GOT3 (cell line): ENCODE measurements around the gene MIER2.
"Not testable (repeated sequence)": the region's sequence is repeated elsewhere in the genome, so short reads cannot be mapped to it uniquely, and the experiment has no call there.

Source experiments
- DNase-seq: peaks from one replicate; lab custom pipeline; 2025; ENCODE audit warnings: mixed read lengths; lab: John Stamatoyannopoulos, UW

The MIER2 gene, protein sequence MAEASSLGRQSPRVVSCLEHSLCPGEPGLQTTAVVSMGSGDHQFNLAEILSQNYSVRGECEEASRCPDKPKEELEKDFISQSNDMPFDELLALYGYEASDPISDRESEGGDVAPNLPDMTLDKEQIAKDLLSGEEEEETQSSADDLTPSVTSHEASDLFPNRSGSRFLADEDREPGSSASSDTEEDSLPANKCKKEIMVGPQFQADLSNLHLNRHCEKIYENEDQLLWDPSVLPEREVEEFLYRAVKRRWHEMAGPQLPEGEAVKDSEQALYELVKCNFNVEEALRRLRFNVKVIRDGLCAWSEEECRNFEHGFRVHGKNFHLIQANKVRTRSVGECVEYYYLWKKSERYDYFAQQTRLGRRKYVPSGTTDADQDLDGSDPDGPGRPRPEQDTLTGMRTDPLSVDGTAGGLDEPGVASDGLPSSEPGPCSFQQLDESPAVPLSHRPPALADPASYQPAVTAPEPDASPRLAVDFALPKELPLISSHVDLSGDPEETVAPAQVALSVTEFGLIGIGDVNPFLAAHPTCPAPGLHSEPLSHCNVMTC

DNA sequence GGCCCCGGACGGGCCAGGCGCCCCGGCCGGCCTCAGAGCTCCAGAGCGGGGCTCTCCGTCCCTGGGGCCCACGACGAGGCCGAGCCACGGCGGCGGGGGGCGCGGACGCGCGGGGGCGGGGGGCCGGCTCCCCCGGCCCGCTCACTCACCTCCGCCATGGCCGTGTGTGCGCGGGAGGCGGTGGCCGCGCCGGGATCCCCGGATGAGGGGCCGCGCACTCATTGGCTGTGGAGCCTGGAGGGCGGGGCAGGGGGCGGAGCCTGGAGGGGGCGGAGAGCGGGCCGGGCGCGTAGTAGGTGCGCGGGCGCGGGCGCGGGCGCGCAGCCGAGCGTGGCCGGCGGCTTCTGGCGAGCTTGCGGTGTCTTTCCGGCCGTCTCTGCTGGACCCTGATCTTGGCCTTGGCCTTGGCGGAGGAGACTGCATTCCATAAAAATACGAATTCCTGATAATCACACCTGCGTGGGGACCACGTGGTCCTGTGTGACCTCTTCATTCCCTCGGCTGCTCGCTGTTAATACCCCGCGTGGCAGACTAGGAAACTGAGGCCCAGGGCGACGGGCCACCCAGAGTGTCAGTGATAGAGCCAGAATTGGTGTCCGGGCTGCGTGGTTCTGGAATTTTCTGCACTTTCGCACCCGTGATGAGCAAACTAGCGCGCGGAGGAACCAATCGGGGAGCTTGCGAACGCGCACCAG is at the start of gene MIER2:
Gene MIER2, minus strand, starts transcription at position 172 of the 695 bp plus-strand sequence. Its CDS starts 14 bp downstream, at position 158.
- DNase-seq = peak; percentile 33

DNA sequence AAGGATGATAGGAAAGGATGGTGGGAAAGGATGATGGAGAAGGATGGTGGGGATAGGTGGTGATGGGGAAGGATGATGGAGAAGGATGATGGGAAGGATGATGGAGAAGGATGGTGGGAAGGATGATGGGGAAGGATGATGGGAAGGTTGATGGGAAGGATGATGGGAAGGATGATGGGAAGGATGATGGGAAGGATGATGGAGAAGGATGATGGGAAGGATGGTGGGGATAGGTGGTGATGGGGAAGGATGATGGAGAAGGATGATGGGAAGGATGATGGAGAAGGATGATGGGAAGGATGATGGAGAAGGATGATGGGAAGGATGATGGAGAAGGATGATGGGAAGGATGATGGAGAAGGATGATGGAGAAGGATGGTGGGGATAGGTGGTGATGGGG is 49.0 kb upstream of the MIER2 start:
- not testable (repeated sequence) for DNase-seq

DNA sequence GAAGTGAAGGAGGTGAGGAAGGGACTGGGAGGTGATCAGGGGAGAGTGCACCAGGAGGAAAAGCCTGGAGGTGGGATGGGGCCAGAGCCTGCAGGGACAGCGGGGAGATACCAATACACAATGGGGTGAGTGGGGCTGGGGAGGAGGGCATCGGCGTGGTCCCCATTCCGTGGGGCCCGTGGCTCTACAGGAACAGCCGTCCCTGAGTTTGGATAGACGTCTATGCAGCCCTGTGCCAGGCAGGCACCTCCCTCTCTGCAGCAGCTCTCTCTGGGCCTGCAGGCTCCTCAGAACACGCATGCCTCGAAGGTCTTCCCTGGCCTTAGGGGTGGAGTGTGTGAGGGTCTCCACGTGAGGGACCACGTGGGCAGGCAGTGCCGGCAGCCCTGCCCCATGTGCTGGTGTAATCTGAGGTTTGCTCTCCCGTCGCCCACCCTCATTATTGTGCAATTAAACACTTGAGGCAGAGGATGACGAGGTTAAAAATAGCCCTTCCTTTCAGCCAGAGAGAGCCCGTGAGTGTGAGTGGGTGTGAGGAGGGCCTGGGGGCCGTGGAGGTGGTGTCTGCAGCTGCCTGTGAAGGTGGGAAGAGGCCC is 47.9 kb upstream of the MIER2 start:
- DNase-seq = no peak

DNA sequence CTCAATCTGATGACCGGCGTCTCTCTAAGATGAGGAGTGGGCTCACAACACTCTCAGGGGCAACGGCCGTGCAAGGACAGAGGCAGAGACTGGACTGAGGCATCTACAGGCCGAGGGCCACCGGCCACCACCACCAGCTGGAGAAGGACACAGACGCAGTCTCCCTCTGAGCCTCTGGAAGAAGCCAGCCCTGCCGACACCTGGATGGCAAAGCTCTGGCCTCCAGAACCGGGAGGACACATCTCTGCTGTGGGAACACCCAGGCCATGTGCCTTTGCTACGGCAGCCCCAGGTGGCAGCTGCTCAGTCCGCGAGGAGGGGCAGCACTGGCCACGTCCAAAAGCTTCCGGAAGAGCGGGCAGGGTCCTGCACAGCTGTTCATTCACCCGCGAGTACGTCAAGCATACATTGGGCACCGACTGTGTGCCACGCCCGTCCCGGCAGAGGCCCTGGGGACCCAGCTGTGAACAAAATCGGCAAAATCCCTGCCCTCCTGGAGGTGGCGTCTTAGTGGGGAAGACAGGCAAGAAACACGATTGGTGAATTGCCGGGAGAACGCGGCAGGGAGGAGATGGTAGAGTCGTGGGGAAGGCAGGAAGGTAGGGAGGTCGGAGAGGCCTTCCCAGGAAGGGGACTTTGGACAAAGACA is 47.3 kb upstream of the MIER2 start:
- no peak for DNase-seq

DNA sequence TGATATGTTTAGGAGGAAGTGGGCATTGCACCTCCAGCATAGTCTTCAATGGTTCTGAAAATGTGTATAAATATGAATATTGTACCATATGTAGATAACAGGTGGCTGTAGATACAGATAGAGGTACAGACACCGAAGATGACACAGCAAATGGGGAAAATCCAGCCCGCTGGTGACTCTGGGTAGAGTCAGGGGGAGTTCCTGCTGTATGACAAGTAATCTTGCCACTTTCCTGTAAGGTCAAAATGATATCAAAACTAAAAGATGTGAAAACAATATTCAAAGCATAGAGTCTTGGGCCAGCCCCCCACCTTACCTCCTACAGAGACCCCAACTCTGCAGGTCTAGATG is 46.6 kb upstream of the MIER2 start:
- DNase-seq = no peak

DNA sequence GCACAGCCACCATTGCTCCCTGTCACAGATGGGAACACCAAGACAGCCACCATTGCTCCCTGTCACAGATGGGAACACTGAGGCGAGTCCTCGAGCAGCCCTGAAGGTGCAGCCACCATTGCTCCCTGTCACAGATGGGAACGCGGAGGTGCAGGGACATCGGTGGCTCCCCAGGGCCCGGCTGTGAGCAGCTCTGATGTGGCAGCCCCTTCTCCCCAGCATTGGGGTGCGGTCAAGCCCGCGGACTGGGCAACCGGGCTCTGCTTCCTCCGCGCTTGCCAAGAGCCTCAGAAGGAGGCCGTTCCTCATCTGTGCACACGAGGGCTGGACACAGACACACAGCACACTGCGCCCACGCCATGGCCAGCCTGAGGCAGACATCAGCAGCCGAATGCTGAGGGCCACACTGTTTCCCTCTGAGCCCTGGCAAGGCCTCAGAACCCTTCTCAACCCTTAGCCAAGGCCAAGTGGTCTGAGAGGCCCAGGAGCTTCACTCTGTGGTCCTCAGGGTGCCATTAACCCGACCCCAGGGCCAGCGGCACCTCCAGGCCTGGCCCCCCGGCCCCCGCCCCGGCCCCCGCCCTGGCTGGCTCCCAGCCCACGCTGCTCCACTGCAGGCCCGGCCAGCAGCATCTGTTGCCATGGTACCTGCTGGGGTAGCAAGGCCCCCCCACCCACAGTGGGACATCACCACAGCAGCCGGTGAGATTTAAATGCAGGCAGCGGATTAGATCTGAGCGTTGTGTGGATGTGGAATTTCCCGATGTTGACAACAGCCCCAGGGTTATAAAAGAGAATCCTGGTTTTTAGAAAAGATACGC is 46.0 kb upstream of the MIER2 start:
- no peak for DNase-seq

DNA sequence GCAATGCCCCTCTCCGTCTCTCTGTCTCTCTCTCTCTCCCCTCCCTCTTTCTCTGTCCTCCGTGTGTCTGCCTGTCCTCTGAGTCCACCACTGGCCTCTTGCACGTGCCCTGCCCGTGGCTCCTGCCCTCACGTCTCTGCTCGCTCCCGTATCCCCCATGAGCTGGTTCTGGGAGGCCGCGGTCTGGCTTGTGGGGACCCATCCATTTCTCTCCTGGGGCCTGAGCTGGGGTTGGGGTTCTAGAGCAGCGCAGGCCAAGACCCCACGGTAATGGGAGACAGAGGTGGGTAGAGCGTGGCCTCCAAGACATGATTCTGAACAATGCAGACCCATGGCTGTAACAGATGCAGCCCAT is 45.3 kb upstream of the MIER2 start:
- no peak for DNase-seq

DNA sequence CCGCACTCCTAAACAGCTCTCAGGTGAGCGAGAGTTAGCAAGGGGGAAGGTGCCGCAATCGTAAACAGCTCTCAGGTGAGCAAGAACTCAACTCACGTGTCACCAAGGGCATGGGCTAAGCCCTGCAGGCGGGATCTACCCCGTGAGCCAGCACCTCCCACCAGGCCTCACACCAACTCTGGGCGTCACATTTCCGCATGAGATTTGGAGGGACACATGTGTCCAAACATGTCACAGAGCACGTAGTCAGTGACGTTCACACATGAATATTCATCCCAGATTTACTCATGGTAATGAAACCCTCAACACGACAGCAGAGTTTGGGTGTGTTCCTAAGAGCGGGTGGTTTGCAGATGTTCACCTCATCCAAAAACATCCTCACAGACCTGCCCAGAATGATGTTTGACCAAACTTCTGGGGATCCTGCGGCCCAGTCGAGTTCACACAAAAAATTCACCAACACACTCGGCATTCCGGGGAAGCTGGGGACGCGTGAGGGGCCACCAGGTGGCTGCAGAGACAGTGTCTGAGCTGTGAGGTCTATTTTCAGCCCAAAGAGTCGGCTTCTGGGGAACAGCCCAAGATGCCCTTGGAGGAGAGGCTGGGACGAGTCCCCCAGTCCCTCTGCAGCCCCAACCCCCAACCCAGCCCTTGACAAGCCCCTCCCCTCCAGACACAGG is 44.8 kb upstream of the MIER2 start:
- no peak for DNase-seq

DNA sequence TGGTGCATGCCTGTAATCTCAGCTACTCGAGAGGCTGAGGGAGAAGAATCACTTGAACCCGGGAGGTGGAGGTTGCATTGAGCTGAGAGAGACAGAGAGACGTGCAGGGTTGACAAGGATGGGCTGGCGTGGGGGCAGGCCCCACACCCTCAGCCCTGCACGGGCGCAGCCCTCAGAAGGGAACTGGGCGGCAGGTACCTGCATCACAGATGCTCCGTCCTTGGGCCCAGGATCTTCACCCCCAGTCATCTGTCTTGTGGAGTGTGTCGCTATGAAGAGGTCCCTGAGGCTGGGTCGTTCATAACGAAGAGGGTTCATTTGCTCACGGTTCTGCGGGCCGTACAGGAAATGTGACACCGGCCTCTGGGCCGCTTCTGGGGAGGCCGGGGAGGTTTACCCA is 44.1 kb upstream of the MIER2 start:
- no peak for DNase-seq

DNA sequence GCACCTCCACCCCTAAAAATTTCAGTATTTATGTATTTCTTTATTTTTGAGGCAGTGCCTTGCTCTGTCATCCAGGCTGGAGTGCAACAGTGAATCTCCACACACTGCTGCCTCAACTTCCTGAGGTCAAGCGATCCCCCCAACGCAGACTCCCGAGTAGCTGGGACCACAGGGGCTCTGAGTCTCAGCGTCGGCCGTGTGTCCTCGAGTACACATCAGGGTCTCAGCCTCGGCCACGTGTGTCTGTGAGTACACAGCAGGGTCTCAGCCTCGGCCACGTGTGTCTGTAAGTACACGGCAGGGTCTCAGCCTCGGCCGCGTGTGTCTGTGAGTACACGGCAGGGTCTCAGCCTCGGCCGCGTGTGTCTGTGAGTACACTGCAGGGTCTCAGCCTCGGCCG is 43.2 kb upstream of the MIER2 start:
- DNase-seq = no peak

DNA sequence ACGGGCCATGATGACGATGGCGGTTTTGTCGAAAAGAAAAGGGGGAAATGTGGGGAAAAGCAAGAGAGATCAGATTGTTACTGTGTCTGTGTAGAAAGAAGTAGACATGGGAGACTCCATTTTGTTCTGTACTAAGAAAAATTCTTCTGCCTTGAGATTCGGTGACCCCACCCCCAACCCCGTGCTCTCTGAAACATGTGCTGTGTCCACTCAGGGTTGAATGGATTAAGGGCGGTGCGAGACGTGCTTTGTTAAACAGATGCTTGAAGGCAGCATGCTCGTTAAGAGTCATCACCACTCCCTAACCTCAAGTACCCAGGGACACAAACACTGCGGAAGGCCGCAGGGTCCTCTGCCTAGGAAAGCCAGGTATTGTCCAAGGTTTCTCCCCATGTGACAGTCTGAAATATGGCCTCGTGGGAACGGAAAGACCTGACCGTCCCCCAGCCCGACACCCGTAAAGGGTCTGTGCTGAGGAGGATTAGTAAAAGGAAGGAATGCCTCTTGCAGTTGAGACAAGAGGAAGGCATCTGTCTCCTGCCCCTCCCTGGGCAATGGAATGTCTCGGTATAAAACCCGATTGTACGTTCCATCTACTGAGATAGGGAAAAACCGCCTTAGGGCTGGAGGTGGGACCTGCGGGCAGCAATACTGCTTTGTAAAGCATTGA is 42.2 kb upstream of the MIER2 start:
- not testable (repeated sequence) for DNase-seq

DNA sequence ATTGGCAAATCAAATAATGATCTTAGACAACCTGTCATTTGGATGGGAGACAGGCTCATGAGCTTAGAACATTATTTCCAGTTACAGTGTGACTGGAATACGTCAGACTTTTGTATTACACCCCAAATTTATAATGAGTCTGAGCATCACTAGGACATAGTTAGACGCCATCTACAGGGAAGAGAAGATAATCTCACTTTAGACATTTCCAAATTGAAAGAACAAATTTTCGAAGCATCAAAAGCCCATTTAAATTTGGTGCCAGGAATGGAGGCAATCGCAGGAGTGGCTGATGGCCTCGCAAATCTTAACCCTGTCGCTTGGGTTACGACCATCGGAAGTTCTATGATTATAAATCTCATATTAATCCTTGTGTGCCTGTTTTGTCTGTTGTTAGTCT is 41.6 kb upstream of the MIER2 start:
- not testable (repeated sequence) for DNase-seq

DNA sequence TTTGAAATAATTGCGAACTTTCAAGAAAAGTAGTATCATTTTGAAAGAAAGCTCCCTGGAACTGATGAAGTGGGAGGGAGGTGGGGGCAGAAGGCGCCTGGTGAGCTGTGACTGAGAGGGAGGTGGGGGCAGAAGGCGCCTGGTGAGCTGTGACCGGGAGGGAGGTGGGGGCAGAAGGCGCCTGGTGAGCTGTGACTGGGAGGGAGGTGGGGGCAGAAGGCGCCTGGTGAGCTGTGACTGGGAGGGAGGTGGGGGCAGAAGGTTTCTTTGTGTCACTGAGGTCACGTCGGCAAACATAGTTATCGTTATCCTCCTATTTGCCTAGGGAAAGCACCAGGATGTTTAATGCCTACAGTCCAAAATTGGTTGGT is 40.2 kb upstream of the MIER2 start:
- no peak for DNase-seq

DNA sequence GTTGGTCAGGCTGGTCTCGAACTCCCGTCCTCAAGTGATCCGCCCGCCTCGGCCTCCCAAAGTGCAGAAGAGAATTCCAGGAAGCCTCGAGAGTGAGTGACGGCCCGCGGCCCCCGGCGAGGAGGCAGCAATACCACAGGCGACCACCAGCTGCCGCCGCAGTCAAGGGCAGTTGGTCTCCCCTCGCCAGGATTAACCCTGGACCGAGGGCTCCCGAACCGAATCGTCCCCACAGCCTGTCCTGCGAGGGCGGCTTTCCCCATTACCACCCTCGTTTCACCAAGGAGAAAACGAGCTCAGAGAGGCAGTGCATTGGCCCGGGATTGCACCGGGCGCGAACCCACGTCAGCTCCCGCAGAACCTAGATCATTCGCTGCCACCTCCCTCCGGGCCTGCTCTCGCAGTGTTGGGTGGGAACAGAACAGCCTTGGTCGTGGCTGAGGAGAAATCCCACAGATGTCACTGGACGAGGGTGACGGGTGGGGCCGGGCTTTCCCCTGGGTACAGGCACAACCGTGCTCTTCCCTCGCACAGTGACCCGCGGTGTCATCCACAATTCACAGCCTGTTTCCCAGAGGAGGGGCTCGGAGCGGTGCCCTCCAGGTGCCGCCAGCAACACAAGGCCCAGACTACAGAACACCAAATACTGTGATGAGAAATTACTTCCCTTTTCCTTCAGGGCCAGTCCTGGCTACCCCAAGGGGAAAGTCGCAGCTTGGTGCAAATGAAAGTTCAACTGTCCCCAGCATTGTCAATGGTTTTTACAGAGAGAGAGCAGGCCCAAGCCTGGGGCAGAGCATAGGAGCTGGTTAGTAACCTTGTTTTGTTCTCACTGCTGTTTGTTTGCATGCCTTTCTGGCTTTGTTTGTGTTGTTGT is 39.6 kb upstream of the MIER2 start:
- DNase-seq = no peak

DNA sequence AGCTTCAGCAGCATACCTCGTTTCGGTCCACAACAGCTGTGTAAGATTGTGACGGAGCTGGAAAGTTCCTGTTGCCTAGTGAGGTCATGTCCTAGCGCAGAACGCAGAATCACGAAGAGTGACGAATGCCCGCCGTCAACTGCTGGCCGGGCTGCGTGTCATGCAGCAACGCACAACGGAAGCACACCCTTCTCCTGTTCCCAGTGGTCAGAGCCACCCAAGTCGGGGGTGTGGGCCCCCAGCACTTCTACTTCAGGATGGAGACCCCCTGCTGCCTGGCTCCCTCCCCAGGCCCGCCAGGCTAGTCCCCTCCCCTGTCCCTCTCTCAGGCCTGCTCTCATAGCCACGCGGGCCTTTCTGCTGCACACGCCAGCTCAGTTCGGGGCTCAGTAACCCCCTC is 38.4 kb upstream of the MIER2 start:
- DNase-seq = no peak

DNA sequence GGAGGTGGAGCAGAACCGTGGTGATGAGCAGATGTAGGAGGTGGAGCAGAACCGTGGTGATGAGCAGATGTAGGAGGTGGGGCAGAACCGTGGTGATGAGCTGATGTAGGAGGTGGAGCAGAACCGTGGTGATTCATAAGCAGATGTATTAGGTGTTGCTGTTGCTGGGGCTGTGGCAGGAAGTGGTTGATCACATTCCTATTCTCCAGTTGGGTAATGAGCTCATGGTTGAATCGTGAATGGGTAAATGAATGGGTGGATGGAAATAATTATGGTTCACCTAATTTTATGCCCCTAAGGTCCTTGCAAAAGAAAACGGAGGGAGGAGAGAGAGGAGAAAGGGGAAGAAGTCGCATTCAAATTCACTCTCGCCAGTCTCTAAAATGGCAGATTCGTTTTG is 38.0 kb upstream of the MIER2 start:
- not testable (repeated sequence) for DNase-seq

DNA sequence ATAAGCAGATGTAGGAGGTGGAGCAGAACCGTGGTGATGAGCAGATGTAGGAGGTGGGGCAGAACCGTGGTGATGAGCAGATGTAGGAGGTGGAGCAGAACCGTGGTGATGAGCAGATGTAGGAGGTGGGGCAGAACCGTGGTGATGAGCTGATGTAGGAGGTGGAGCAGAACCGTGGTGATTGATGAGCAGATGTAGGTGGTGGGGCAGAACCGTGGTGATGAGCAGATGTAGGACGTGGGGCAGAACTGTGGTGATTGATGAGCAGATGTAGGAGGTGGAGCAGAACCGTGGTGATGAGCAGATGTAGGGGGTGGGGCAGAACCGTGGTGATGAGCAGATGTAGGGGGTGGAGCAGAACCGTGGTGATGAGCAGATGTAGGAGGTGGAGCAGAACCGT is 37.3 kb upstream of the MIER2 start:
- DNase-seq = not testable (repeated sequence)

DNA sequence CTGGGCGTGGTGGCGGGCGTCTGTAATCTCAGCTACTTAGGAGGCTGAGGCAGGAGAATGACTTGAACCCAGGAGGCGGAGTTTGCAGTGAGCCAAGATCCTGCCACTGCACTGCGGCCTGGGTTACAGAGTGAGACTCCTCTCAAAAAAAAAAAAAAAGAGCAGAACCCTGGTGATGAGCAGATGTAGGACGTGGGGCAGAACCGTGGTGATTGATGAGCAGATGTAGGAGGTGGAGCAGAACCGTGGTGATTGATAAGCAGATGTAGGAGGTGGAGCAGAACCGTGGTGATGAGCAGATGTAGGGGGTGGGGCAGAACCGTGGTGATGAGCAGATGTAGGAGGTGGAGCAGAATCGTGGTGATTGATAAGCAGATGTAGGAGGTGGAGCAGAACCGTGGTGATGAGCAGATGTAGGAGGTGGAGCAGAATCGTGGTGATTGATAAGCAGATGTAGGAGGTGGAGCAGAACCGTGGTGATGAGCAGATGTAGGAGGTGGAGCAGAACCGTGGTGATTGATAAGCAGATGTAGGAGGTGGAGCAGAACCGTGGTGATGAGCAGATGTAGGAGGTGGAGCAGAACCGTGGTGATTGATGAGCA is 36.1 kb upstream of the MIER2 start:
- not testable (repeated sequence) for DNase-seq

DNA sequence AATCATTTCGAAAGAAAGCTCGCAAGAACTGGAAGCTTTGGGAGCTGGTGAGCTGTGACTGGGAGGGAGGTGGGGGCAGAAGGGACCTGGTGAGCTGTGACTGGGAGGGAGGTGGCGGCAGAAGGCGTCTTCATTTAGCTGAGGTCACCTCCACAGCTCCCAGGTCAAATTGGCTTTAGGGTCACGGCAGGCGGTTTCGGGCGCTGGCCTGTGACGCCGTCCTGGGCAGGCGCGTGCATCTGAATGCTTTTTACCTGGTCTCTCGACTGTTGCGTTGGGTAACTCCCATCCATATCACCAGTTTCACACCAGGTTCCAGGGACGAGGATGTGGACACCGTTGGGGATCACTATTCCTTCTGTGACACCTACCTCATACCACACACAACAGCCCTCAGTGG is 35.2 kb upstream of the MIER2 start:
- no peak for DNase-seq
